MM.1S (cell line): ENCODE measurements around the gene FBXL2.

Experiments
- CTCF ChIP-seq: fragments of 300-600 bp; sonication (generic); IDR thresholded peaks from 2 replicates; pipeline ENCODE4 v1.5.1; 2016; ENCODE audit warnings: antibody characterized with exemption, low read length, mixed read lengths
- EZH2 ChIP-seq: fragments of 300-600 bp; sonication (generic); optimal IDR thresholded peaks from 2 replicates; pipeline ENCODE3; 2017; ENCODE audit warnings: low read depth, mild to moderate bottlenecking, antibody characterized with exemption, low read length, mixed read lengths

- TF ChIP-seq CTCF (no peak), EZH2 (no peak)
These were observed 39.8 kb upstream of the FBXL2 start for GRCh38 chr3:33237439-33237838.
